ENCODE data around the gene KAT7.

The KAT7 gene

GRCh38 chr17:49760932-49761558 lies 27.4 kb upstream of the KAT7 start:
- DNase-seq = no peak

- DNase-seq = no peak
Measured at GRCh38 chr17:49762151-49762941, 26.1 kb upstream of the KAT7 start.

- DNase-seq = peak; percentile 93
Measured at GRCh38 chr17:49763735-49764558, 24.5 kb upstream of the KAT7 start, which contains the start of gene FAM117A. Gene FAM117A, minus strand, starts transcription at chr17:49764131. Its CDS starts 44 bp downstream, at chr17:49764087.

- DNase-seq = no peak
Measured at GRCh38 chr17:49764559-49765180, 23.8 kb upstream of the KAT7 start.

- no peak for DNase-seq
Measured at GRCh38 chr17:49766918-49767530, 21.5 kb upstream of the KAT7 start.

GRCh38 chr17:49775546-49776260 lies 12.8 kb upstream of the KAT7 start:
- no peak for DNase-seq

- DNase-seq = no peak
Measured at GRCh38 chr17:49776551-49777300, 11.8 kb upstream of the KAT7 start.

GRCh38 chr17:49777563-49777962 lies 10.9 kb upstream of the KAT7 start:
- no peak for DNase-seq

- no peak for DNase-seq
Measured at GRCh38 chr17:49779156-49779738, 9.2 kb upstream of the KAT7 start.

GRCh38 chr17:49779739-49780231 lies 8.7 kb upstream of the KAT7 start:
- no peak for DNase-seq

GRCh38 chr17:49783071-49783715 lies 5.3 kb upstream of the KAT7 start:
- DNase-seq = no peak

GRCh38 chr17:49783791-49784190 lies 4.7 kb upstream of the KAT7 start:
- no peak for DNase-seq

- no peak for DNase-seq
Measured at GRCh38 chr17:49784636-49785035, 3.8 kb upstream of the KAT7 start.

- peak; percentile 17 for DNase-seq
Measured at GRCh38 chr17:49787884-49788477, 500 bp upstream of the KAT7 start.

- DNase-seq = no peak
Measured at GRCh38 chr17:49789243-49789578, 730 bp downstream of the KAT7 start.

GRCh38 chr17:49793309-49793708 lies 4.8 kb downstream of the KAT7 start:
- DNase-seq = no peak

GRCh38 chr17:49795372-49795771 lies 6.9 kb downstream of the KAT7 start:
- DNase-seq = no peak

- no peak for DNase-seq
Measured at GRCh38 chr17:49798182-49798581, 9.7 kb downstream of the KAT7 start.

GRCh38 chr17:49798738-49799137 lies 10.3 kb downstream of the KAT7 start:
- no peak for DNase-seq

- no peak for DNase-seq
Measured at GRCh38 chr17:49809056-49809455, 20.6 kb downstream of the KAT7 start.
